ENCODE results near the gene AGPAT4. TPM values are rescaled to one million over a fixed set of nuclear protein-coding genes. Genes with fewer than 3 reads are reported as not detected.

Gene AGPAT4
- total RNA-seq, 1 donor from 2014 or later = 19.7 TPM

DNA sequence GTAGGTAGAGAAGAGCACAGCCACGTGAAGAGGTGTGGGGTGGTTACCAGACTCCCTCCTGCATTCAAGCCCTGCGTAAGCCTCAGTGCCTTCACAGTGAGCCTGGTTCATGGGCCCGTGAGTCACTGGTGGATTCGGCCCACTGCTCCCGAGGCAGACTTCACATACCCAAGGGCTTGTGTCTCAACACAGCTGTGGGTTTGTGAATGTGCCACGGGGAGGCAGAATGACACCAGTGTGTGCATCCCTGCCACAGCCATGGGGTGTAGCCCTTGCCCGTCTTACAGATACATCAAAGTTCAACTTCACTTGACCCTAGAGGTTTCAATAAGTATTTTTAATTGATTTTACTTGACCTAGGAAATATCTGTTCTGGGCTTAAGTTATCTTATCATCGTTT is 173.8 kb downstream of the AGPAT4 start:
- Histone ChIP-seq H3K27me3 (ENCODE audit: low read depth) (no peaks in the 10 kb centered on the region), H3K9me3 (no peaks in the 10 kb centered on the region), H3K36me3 (peaks cover 83% of the 10 kb centered on the region), H3K4me3 (no peak overlapping the region), H3K4me1 (no peaks in the 10 kb centered on the region), H3K27ac (no peak overlapping the region)
- TF ChIP-seq, protein P1, sequence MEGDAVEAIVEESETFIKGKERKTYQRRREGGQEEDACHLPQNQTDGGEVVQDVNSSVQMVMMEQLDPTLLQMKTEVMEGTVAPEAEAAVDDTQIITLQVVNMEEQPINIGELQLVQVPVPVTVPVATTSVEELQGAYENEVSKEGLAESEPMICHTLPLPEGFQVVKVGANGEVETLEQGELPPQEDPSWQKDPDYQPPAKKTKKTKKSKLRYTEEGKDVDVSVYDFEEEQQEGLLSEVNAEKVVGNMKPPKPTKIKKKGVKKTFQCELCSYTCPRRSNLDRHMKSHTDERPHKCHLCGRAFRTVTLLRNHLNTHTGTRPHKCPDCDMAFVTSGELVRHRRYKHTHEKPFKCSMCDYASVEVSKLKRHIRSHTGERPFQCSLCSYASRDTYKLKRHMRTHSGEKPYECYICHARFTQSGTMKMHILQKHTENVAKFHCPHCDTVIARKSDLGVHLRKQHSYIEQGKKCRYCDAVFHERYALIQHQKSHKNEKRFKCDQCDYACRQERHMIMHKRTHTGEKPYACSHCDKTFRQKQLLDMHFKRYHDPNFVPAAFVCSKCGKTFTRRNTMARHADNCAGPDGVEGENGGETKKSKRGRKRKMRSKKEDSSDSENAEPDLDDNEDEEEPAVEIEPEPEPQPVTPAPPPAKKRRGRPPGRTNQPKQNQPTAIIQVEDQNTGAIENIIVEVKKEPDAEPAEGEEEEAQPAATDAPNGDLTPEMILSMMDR (IDR thresholded peaks at IDR 0.05) = no peak
- DNase-seq = no peak
- ATAC-seq = no peak
- intact Hi-C loops (cut with DNase I) = no loop called here

DNA sequence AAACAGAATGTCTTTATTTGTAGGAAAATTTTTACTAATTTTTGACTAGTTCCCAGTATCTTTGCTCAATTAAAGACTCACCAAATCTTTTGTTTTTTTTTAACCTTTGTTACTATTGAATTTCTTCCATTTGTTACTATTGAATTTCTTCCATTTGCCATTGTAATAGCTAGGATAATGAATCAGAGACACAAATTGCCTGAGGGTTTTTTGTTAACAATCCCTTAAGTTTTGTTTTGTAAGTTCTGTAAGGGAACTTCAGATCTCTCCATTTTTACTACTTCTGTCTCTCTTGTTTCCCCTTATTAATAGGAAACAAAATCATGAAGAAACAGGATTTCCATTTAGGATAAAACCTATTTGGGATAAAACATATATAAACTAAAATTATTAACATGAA is 177.9 kb downstream of the AGPAT4 start:
- no peaks in the 10 kb centered on the region for H3K4me1 ChIP-seq
- intact Hi-C loops (cut with DNase I) = no loop called here
- no peaks in the 10 kb centered on the region for H3K27me3 ChIP-seq (ENCODE audit: low read depth)
- no peak overlapping the region for H3K4me3 ChIP-seq
- TF ChIP-seq, protein P1 (IDR thresholded peaks at IDR 0.05) = no peak
- ATAC-seq (no peak), DNase-seq (no peak)
- peaks cover 90% of the 10 kb centered on the region for H3K36me3 ChIP-seq
- H3K9me3 ChIP-seq = no peaks in the 10 kb centered on the region
- H3K27ac ChIP-seq = no peak overlapping the region

DNA sequence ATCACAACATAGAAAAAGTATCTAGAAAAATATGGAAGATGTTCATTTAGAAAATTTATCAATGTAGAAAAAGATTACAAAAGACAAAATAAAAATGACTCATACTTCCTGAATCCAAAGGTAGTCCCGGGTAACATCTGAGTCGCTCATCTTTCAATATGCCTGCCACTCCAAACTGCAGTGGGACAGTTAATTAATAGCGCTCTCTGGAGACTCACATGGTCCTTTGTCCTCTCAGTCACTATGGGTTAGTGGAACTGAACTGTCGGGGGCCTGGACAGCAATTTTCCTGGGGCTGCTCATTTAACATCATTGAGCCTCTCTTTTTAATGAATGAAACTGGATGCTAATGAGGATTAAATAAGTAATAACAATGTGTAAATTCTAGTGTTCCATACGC is 178.9 kb downstream of the AGPAT4 start:
- intact Hi-C loops (cut with DNase I) = no loop called here

DNA sequence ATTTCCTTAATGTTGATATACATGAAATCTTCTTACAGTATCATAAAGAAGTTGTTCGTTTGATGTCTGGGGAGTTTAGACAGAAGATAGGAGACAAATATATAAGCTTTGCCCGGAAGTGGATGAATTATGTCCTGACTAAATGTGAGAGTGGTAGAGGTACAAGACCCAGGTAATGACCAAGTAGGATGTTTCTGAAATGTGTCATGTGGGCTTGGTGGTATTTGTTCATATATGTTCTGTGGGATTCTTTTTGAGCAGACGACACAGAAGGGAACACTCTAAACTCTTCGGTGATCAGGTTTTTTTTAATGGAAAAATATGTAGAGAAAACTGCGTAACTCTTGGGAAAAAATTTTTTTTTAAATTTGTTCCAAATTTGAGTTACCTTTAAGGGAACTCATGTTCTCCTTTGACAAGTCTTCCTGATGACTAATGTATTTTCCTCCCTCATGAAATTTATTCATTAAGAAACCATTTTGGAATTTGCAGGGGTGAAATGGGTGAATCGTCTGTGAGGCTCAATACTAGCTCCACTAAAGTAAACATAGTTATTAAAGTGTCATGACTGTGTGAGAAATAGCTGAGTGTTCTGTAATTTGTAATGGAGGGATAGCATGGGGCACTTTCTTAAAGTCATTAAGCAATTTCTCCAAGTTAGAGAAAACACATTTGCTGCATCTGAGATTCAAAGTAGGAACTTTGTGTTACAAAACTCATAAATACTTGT is 181.7 kb downstream of the AGPAT4 start:
- H3K27ac ChIP-seq = no peak overlapping the region
- no peak for ATAC-seq
- no peaks in the 10 kb centered on the region for H3K9me3 ChIP-seq
- no peak overlapping the region for H3K4me3 ChIP-seq
- intact Hi-C loops (cut with DNase I) = no loop called here
- H3K4me1 ChIP-seq = no peaks in the 10 kb centered on the region
- DNase-seq = no peak
- TF ChIP-seq, protein P1 (IDR thresholded peaks at IDR 0.05) = no peak
- no peaks in the 10 kb centered on the region for H3K27me3 ChIP-seq (ENCODE audit: low read depth)
- peaks cover 88% of the 10 kb centered on the region for H3K36me3 ChIP-seq

More for the DNA sequence above, 178.9 kb downstream of the AGPAT4 start:
- Histone ChIP-seq H3K9me3 (no peaks in the 10 kb centered on the region), H3K4me3 (no peak overlapping the region), H3K4me1 (no peaks in the 10 kb centered on the region), H3K36me3 (peaks cover 88% of the 10 kb centered on the region), H3K27ac (no peak overlapping the region), H3K27me3 (ENCODE audit: low read depth) (no peaks in the 10 kb centered on the region)
- DNase-seq = no peak
- no peak for ATAC-seq
- TF ChIP-seq, protein P1 (IDR thresholded peaks at IDR 0.05) = no peak

DNA sequence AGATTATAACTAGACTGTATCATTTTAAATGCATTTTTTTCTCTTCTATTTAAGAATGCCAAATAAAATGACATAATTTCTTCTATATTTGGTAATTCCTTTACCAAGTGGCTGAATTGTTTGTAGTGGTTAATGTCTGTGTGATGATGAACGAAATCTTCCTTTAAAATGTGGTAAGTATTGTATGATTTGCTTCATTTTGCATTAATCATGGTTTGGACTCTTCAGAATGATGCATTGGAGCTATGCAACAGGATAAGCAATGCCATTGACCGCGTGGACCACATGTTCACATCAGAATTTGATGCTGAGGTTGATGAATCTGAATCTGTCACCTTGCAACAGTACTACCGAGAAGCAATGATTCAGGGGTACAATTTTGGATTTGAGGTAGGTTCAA is 182.7 kb downstream of the AGPAT4 start:
- DNase-seq = no peak
- Histone ChIP-seq H3K27ac (no peak overlapping the region), H3K4me1 (no peaks in the 10 kb centered on the region), H3K36me3 (peaks cover 88% of the 10 kb centered on the region), H3K9me3 (no peaks in the 10 kb centered on the region), H3K4me3 (no peak overlapping the region), H3K27me3 (ENCODE audit: low read depth) (no peaks in the 10 kb centered on the region)
- TF ChIP-seq, protein P1 (IDR thresholded peaks at IDR 0.05) = no peak
- intact Hi-C loops (cut with DNase I) = no loop called here
- no peak for ATAC-seq
